ENCODE results near the gene IPO7. TPM values are rescaled to one million over a fixed set of nuclear protein-coding genes. Genes with fewer than 3 reads are reported as not detected.
A peak's percentile ranks its signal among the peaks of the same experiment; 100 is the strongest.

The IPO7 gene
- total and polyA plus RNA-seq, 2 of the 13 experiments (the other 11 are each of a cell fraction or from before 2014, with no cell fraction given) = 59.4 to 98.4 TPM

GRCh38 chr11:9379041-9379440 is 5.4 kb upstream of the IPO7 start (continued):
- peak; percentile 45; the same call in 1 of the 2 replicates for TF ChIP-seq ZNF121 (CRISPR knock-in tag; IDR thresholded peaks at IDR 0.05)
- peak; percentile 51; the same call in 1 of the 2 replicates for TF ChIP-seq SALL1 (CRISPR knock-in tag; IDR thresholded peaks at IDR 0.05)
- 0 out of 2 replicates have a peak, but pooled peaks have one; percentile 26 for TF ChIP-seq MAX (IDR thresholded peaks at IDR 0.05)
- no peak for TF ChIP-seq TMF1 (CRISPR knock-in tag; IDR thresholded peaks at IDR 0.05; ENCODE audit: low read depth)
- peak; percentile 19; the same call in 1 of the 2 replicates for TF ChIP-seq ZFY (CRISPR knock-in tag; IDR thresholded peaks at IDR 0.05)

GRCh38 chr11:9380773-9381172 is 3.7 kb upstream of the IPO7 start:
- 43% methylated on average over 2 of the region's 2 CpGs for WGBS (ENCODE audit: low lambda C conversion rate)

More at GRCh38 chr11:9380773-9381172, 3.7 kb upstream of the IPO7 start:
- FAIRE-seq = no peak
- BruUV-seq (replicated peaks) = no TSS peak
- H3K4me1 ChIP-seq (ENCODE audit: insufficient read depth, low read length) = peaks cover 51% of the 10 kb centered on the region
- H3K36me3 ChIP-seq (replicated peaks in 1 of 2; ENCODE audit: control insufficient read depth in 1 of 2, insufficient read depth in 2 of 2, low read length in 2 of 2) = no peaks in the 10 kb centered on the region
- H3K4me2 ChIP-seq (ENCODE audit: low read depth, low read length) = peak overlapping the region; percentile 75
- H3K27me3 ChIP-seq (ENCODE audit: control insufficient read depth in 1 of 2, insufficient read depth in 2 of 2, low read length in 2 of 2) = no peaks in the 10 kb centered on the region; a peak in 1 of 5 replicates
- no peaks in the 10 kb centered on the region for H3K9me3 ChIP-seq (ENCODE audit: low read length)
- in situ Hi-C loops (cut with HindIII; ENCODE audit: extremely low pct_ligation_motif_present, low pct_unique_long_range_greater_than_20kb) = no loop called here
- peaks cover 9% of the 10 kb centered on the region for H4K20me1 ChIP-seq (ENCODE audit: insufficient read depth, low read length)
- H3K4me3 ChIP-seq (replicated peaks in 1 of 3; ENCODE audit: insufficient read depth in 1 of 3, low read depth in 2 of 3, low read length in 3 of 3) = peak overlapping the region; percentile 22 to 51 (median 39); a peak in 5 of 6 replicates
- ATAC-seq = no peak
- H2AFZ ChIP-seq (ENCODE audit: low read length) = peak overlapping the region; percentile 86
- intact Hi-C loops (cut with micrococcal nuclease; ENCODE audit: unreplicated experiment) = loop anchor here (10.0 kb wide), 1 partner anchor 116 kb away; the partner anchor contains the start of gene DENND5A
- peak overlapping the region; percentile 51 for H3K27ac ChIP-seq (ENCODE audit: extremely low read length, insufficient read depth, low read length)
- peaks cover 10% of the 10 kb centered on the region for H3K79me2 ChIP-seq (ENCODE audit: insufficient read depth, low read length)
- ChIA-PET POLR2A (interaction anchor here (1.0 to 2.2 kb wide), 5 partner anchors 15 to 116 kb away, joined by 3 to 20 read pairs (median 5); partner anchors contain the start of genes DENND5A, TMEM41B and ZNF143), CTCF (ENCODE audit: low intra/inter-chr PET ratio, low total read pairs) (no interaction called here)
- DNase-seq (ENCODE audit: low spot score) = no peak
- TF ChIP-seq PITX1 (CRISPR knock-in tag; IDR thresholded peaks at IDR 0.05) (0 out of 2 replicates have a peak, but pooled peaks have one; percentile 3), TGIF2 (CRISPR knock-in tag; IDR thresholded peaks at IDR 0.05) (0 out of 2 replicates have a peak, but pooled peaks have one; percentile 37), SUZ12 (IDR thresholded peaks at IDR 0.05; ENCODE audit: low read depth, low read length) (no peak), ZNF552 (CRISPR knock-in tag; IDR thresholded peaks at IDR 0.05; ENCODE audit: borderline replicate concordance) (no peak), ZNF543 (CRISPR knock-in tag; IDR thresholded peaks at IDR 0.05) (0 out of 2 replicates have a peak, but pooled peaks have one; percentile 29), ZNF143 (CRISPR knock-in tag; IDR thresholded peaks at IDR 0.05) (0 out of 2 replicates have a peak, but pooled peaks have one; percentile 23), TMF1 (CRISPR knock-in tag; IDR thresholded peaks at IDR 0.05; ENCODE audit: low read depth) (no peak), KMT2B (CRISPR knock-in tag; IDR thresholded peaks at IDR 0.05) (0 out of 2 replicates have a peak, but pooled peaks have one; percentile 3), ZGPAT (CRISPR knock-in tag; IDR thresholded peaks at IDR 0.05) (0 out of 2 replicates have a peak, but pooled peaks have one; percentile 36)
- TF ChIP-seq, protein P1, sequence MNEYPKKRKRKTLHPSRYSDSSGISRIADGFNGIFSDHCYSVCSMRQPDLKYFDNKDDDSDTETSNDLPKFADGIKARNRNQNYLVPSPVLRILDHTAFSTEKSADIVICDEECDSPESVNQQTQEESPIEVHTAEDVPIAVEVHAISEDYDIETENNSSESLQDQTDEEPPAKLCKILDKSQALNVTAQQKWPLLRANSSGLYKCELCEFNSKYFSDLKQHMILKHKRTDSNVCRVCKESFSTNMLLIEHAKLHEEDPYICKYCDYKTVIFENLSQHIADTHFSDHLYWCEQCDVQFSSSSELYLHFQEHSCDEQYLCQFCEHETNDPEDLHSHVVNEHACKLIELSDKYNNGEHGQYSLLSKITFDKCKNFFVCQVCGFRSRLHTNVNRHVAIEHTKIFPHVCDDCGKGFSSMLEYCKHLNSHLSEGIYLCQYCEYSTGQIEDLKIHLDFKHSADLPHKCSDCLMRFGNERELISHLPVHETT (CRISPR knock-in tag; conservative IDR thresholded peaks at IDR 0.05) = no peak
- H3K9ac ChIP-seq (ENCODE audit: insufficient read depth, low read depth, low read length) = peak overlapping the region; percentile 48

Data from HepG2 (cell line).